Body of pancreas (tissue), 4 donors: Measurements from ENCODE around the gene PEX16.

Source experiments
- CTCF ChIP-seq, 7 experiments: fragments of 450-650 bp in 4 of 7; fragments of 200-600 bp in 3 of 7; sonication (generic) in 3 of 7; IDR thresholded peaks; one replicate each; pipeline ENCODE4 v1.5.1; 2016 to 2019; ENCODE audit warnings: antibody characterized with exemption in 7 of 7
- POLR2A ChIP-seq, 3 donors: fragments of 450-650 bp; IDR thresholded peaks; one replicate each; pipeline ENCODE4 v1.6.1; 2016; ENCODE audit warnings: antibody characterized with exemption in 3 of 3, mild to moderate bottlenecking in 2 of 3

- TF ChIP-seq CTCF (IDR thresholded peaks at IDR 0.05) (no peak), POLR2A (IDR thresholded peaks at IDR 0.05) (no peak)
These were observed 14.5 kb upstream of the PEX16 start for GRCh38 chr11:45932217-45932616.
